GM12801 (cell line): Measurements from ENCODE around the gene THRAP3.

Source experiments
- CTCF ChIP-seq: IDR thresholded peaks from one replicate; pipeline ENCODE4 v1.5.1; 2011; ENCODE audit warnings: control low read depth; ENCODE audit not compliant: insufficient read length; ENCODE audit errors: extremely low read depth

Gene THRAP3

GRCh38 chr1:36253161-36253862 lies 29.1 kb downstream of the THRAP3 start:
- no peak for TF ChIP-seq CTCF

GRCh38 chr1:36256558-36257374 lies 32.5 kb downstream of the THRAP3 start:
- no peak for TF ChIP-seq CTCF

- TF ChIP-seq CTCF = no peak
Observed at GRCh38 chr1:36257375-36257767, 33.1 kb downstream of the THRAP3 start.

GRCh38 chr1:36258960-36259344 lies 34.7 kb downstream of the THRAP3 start:
- TF ChIP-seq CTCF = no peak

GRCh38 chr1:36268981-36269380 lies 44.7 kb downstream of the THRAP3 start:
- no peak for TF ChIP-seq CTCF

- TF ChIP-seq CTCF = no peak
Observed at GRCh38 chr1:36269408-36269838, 45.2 kb downstream of the THRAP3 start.

GRCh38 chr1:36273024-36273423 lies 48.8 kb downstream of the THRAP3 start:
- no peak for TF ChIP-seq CTCF
